T-helper 2 cell (primary cell): ENCODE results near the gene PLA2G4F.

ENCODE experiments used
- DNase-seq, 5 experiments: peaks; one replicate each; pipeline versions ENCODE4 v3.0.0 to v3.0.0-alpha.2; 2012 to 2022

PLA2G4F gene

DNA sequence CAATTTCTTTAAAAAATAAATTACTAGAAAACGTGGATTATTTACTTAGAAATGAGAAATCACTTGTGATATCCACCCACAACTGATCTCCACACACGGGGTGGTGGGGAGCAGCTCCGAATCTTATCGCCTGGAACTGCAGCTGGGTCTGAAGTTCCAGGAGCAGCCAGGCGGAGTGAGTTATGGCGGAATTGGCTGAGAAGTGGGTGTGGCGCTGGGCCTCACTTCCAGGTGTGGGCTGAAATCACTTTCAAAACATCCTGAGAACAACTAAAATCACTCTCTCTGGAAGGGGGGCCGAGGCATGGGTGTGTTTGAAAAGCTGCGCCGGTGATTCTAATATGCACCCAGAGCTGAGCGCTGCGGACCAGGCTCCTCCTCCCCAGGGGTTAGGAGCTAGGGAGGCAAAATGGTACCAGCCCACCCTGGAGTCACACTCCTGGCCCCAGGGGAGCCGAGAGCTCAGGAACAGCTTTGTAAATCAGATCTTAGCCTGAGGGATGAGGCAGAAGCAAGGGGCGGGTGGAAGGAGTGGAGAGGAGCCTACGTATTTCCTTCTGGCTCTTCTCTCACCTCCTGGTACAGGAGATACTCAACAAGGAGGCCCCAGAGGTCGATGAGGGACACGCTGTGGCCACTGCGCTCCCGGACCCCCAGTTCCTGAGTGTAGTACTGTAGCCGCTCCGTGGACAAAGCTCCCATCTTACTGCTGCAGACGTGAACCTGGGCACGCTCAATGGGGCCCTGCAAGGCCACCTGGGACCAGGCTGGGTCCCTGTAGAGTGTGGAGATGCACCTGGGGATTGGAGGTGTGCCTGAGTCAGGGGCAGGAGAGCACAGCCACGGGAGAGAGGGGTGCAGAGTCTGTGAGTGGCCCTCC, 9.6 kb downstream of the PLA2G4F start:
- no peak for DNase-seq

GRCh38 chr15:42145546-42146455, 10.6 kb downstream of the PLA2G4F start:
- no peak for DNase-seq

DNA sequence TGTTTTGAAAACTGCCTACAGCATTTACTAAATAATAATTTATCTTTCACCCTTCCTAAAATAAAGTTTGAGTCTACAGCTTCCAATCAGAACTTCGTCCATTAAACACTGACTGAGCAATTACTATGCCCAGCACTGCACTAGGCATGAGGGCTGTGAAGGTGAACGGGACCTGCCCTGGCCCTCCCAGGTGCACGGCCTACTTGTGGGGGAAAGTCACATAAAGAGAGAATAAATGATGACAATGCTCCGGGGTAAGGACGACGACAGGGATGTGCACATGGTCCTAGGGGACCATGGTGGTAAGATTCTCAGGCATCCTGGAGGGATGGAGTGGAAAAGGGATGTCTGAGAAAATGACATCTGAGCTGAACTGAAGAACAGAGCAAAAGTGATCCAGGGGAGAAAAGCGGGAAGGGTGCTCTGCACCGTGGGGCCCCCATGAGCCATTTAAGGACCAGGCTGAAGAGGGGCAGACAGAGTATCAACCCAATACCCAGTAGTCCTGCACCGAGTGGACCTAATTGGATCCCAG, 11.5 kb downstream of the PLA2G4F start:
- no peak for DNase-seq

GRCh38 chr15:42143866-42144625, 12.4 kb downstream of the PLA2G4F start:
- DNase-seq, result no peak

DNA sequence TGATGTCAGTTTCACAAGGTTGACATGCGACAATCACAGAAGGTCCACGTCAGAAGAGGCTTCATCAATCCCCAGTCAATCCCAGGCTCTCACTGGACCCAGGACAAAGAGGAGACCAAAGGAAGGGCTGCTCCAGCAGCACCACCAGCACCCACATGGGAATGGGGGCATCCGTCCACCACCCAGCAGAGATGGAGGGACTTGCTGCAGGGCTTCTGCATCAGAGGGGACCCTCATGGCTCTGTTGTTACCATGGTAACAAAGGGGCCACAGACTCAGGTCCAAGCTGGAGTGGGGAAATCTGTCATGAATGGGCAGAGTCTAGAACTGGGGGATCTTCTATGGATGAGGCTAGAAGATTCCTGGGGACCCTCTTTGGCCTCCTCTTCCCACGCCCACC, 13.1 kb downstream of the PLA2G4F start:
- DNase-seq, result no peak

DNA sequence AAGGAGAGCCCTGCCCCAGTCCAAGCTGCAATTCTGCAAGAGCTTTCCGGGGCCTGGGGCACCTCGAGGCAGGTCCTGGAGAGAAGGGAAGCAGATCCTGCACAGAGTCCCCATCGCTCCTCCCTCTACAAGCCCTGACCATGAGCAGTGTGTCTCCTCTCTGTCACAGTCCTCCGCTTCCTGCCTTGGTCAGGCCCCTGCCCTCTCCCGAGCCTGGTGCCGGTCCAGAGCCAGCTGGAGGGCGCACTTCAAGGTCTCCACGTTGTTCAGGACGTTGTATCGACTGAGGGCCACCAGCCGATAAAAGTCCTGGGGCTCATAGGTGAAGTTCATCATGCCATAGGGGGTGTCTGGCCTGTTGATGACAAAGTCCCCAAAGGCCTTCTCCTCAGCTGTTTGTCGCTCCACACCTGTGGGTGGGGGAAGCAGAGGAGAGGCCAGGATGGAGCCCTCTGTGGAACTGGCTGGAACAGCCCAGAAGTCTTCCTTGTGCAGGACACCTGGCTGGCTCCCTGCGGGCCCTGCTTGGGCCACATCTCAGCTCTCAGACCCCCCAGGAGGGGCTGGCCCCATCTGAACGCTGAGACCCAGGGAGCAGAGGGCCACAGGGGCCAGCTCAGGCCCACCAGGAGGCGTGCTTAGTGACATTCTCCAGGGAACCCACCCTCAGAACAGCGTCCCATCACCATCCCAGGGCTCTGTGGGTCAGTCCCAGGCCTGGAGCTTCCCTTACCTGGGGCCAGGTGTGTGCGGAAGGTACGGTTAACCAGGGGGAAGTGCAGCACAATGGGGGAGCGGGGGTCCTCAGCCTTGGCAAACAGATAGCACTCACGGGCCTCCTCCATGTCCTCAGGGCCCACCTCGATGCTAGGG, 14.4 kb downstream of the PLA2G4F start:
- DNase-seq, result no peak

DNA sequence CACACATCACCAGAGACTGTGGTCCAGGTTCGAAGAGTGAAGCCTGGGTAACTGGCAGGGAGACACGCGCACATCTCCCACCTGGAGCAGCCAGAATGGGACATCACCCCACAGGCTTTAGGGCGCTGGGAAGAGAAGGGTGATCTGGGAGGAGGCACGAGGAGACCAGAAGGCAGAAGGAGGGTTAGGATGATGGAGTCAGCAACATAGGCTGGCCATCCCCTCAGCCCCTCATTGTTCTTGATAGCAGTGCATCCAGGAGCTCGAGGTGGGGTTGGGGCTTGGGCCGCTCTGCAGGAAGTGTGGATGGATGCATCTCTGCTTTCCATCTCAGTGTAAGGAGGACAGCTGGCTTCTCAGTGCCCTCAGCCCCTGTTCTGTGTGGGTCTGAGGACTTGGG, 15.2 kb downstream of the PLA2G4F start:
- DNase-seq, result no peak

DNA sequence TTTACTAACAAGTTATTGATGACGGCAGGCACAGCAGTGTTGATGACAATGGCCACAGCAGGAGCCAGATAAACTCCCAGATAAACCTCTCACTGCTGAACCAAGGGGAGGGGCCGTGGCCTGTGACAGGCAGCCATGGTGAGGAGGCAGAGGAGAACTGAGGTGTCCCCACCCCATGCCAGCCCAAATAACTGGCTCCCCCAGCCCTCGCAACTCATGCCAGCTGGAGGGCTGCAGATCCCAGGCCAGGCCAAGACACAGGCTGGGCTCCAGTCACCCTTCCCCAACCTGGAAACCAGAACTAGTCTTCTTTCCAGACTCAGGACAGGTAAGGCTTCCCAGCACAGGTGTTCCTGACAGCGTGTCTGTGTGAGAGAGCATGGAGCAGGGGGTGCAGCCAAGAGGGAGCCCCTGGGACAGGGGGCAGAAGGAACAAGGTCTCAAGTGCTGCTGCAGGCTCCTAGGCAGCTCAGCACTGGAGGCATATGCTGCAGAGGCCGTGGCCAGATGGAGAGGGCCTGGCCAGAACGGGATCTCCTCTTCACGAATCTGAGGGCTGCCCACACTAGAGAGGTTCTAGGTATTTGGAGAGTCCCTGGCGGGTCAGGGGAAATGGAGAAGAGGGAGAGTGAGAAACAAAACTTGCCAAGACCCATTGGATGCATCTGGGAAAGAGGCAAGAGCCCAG, 15.9 kb downstream of the PLA2G4F start:
- DNase-seq, result no peak

GRCh38 chr15:42139596-42139995, 16.8 kb downstream of the PLA2G4F start:
- no peak for DNase-seq

DNA sequence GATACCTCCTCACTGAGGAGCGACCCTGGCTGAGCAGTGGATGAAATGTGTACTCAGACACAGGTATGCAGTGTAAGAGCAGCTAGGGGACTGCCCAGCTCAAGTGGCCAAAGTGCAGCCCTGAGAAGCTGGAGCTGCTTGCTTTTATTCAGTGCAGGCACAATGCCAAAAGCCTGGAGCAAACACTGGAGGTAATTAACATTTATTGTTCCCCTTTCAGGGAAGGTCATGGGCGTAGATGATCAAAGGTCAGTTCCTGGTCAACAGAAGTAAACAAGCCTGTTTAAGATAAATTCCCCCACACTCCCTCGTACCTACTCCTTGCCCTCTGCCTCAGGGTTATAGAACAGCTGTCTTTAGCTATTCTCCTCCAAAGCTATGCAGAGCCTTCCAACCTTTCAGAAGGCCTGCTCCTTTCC, 17.5 kb downstream of the PLA2G4F start:
- DNase-seq, result no peak

DNA sequence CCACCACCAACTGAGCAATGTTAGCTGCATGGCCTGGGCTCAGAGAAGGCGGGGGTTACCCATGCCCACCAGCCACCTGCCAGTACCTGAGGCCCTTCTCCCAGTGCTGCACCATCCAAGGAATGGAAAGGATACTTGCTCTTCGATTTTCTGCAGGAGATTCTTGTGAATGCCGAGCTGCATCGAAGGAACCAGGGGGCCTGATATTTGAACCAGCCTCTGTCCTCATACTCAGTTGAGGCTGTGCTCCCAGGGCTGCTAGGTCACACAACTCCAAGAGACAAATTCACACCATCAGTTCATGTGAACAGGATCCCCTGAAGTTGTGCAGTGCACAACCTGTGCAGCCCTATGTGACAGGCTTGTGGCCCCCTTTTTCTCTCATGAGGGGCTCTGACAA, 18.0 kb downstream of the PLA2G4F start:
- DNase-seq, result no peak

DNA sequence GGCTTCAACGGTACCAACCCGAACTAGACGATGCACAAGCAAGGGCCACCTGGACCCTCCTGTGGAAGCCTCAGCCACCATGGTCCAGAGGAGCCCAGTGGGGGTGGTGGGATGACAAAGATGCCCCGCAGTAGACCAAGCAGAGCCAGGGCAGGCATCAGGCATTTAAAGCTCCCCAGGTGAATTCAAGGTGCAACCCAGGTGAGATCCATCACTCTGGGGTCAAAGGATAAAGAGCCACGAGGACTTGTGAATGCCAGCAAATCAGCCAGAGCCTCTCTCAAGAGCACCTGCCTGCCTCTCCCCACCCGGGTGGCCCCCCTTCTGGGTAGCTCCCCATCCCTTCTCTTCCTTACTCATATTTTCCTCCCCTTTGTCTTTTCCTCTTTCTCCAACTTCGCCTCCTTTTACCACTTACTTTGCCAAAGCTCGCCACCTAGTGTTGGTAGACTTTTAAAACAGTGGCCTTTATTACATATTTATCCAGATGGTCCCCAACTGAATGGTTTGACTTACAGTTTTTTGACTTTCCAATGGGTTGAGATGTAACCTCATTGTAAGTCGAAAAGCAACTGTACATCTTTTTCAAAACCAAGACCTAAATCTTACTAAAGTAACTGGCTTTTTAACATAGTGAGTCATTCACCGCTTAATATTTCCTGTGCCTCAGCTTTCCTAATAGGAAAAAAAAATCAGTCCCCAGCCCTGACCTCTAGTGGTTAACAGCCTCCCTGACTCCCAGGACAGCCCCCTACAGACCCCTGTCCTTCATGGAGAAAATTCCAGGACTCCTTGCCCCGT, 18.8 kb downstream of the PLA2G4F start:
- peak in 1 of 5 experiments; percentile 24 for DNase-seq

DNA sequence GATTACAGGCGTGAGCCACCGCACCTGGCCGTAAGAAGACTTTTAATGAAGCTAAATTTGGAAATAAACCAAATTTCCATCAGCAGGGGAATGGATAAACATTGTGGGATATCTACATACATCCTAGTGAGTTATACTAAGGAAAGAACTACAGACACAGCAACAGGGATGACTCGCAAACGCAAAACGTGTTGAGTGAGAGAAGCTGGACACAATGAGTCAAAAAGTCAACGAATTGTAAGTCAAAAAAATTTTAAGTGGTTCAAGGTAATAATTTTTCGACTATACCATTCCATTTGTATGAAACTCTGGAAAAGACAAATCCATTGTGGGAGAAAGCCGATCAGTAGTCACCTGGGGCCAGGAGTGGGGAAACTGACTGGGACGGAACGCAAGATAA, 19.9 kb downstream of the PLA2G4F start:
- no peak for DNase-seq

DNA sequence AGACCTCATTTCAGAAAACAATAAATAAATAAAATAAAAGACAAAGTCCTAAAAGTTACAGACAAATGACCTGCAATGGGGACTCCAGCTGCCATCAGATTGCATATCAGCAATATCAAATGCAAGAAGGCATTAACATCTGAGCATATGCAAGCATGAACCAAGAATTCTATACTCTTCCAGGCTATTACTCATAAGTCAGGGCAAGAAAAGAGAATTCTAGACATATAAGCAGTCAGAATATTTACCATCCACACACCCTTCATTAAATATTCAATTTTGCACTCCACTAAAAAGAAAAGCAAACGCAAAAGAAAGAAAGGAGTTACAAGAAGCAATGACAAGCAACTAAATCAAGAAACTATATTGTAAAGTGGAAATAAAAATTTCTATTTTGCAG, 21.1 kb downstream of the PLA2G4F start:
- DNase-seq, result no peak

DNA sequence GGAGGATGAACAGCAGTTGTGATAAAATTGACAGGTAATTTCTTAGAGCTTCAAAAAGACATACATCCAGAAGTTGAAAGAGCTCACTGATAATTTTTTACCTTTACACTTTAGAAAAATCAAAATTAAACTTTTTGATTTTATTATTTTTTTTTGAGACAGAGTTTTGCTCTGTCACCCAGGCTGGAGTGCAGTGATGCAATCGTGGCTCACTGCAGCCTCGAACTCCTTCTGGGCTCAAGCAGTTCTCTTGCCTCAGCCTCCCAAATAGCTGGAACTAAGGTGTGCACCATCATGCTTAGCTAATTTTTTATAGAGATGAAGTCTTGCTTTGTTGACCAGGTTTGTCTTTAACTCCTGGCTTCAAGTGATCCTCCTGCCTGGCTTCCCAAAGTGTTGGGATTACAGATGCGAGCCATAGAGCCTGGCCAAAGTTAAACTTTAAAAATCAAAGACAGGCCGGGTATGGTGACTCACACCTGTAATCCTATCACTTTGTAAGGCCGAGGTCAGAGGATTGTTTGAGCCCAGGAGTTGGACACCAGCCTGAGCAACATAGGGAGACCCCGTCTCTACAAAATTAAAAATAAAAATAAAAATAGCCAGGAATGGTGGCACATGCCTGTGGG, 21.7 kb downstream of the PLA2G4F start:
- no peak for DNase-seq

- DNase-seq, result peak in 3 of 5 experiments; percentile 19 to 62 (median 34)
These were observed 22.4 kb downstream of the PLA2G4F start for GRCh38 chr15:42133886-42134502.

- DNase-seq, result no peak
These were observed 23.1 kb downstream of the PLA2G4F start for GRCh38 chr15:42133356-42133755.

GRCh38 chr15:42131826-42132806, 24.3 kb downstream of the PLA2G4F start:
- no peak for DNase-seq
